Measurements from ENCODE around the gene SLC17A1.

DNA sequence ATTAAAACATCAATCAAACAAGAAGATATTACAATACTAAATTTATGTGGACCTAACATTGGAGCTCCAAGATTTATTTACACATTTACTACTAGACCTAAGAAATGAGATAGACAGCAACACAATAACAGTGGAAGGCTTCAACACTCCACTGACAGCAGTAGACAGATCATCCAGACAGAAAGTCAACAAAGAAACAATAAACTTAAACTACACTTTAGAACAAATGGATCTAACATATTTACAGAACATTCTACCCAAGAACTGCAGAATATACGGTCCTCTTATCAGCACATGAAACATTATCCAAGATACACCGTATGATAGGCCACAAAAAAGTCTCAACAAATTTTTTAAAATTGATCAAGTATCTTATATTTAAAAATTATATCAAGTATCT lies 27.0 kb downstream of the SLC17A1 start:
- TF ChIP-seq POLR2A (IDR thresholded peaks at IDR 0.05; ENCODE audit: low read depth, low read length) (no peak), MXI1 (IDR thresholded peaks at IDR 0.05; ENCODE audit: borderline replicate concordance, low read depth, low read length) (no peak), FOS (IDR thresholded peaks at IDR 0.05; ENCODE audit: low read depth, low read length) (no peak), CEBPB (IDR thresholded peaks at IDR 0.05; ENCODE audit: low read depth, low read length) (no peak), RAD21 (IDR thresholded peaks at IDR 0.05; ENCODE audit: low read length) (no peak), MAZ (IDR thresholded peaks at IDR 0.05; ENCODE audit: borderline replicate concordance, low read depth, low read length) (no peak), RCOR1 (IDR thresholded peaks at IDR 0.05; ENCODE audit: insufficient replicate concordance, low read length) (no peak), BHLHE40 (IDR thresholded peaks at IDR 0.05; ENCODE audit: low read depth, low read length) (no peak), NFE2L2 (IDR thresholded peaks at IDR 0.05; ENCODE audit: low read depth, low read length) (no peak)
- TF ChIP-seq, protein P1, sequence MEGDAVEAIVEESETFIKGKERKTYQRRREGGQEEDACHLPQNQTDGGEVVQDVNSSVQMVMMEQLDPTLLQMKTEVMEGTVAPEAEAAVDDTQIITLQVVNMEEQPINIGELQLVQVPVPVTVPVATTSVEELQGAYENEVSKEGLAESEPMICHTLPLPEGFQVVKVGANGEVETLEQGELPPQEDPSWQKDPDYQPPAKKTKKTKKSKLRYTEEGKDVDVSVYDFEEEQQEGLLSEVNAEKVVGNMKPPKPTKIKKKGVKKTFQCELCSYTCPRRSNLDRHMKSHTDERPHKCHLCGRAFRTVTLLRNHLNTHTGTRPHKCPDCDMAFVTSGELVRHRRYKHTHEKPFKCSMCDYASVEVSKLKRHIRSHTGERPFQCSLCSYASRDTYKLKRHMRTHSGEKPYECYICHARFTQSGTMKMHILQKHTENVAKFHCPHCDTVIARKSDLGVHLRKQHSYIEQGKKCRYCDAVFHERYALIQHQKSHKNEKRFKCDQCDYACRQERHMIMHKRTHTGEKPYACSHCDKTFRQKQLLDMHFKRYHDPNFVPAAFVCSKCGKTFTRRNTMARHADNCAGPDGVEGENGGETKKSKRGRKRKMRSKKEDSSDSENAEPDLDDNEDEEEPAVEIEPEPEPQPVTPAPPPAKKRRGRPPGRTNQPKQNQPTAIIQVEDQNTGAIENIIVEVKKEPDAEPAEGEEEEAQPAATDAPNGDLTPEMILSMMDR (conservative IDR thresholded peaks at IDR 0.05; ENCODE audit: low read depth, low read length): no peak
- TF ChIP-seq, protein P2, sequence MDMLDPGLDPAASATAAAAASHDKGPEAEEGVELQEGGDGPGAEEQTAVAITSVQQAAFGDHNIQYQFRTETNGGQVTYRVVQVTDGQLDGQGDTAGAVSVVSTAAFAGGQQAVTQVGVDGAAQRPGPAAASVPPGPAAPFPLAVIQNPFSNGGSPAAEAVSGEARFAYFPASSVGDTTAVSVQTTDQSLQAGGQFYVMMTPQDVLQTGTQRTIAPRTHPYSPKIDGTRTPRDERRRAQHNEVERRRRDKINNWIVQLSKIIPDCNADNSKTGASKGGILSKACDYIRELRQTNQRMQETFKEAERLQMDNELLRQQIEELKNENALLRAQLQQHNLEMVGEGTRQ (IDR thresholded peaks at IDR 0.05; ENCODE audit: low read depth, low read length): no peak
